HuH-7 (cell line): ENCODE results near the gene LCORL.
"Not testable (repeated sequence)": the region's sequence is repeated elsewhere in the genome, so short reads cannot be mapped to it uniquely, and the experiment has no call there.

Source experiments
- DNase-seq: peaks from one replicate; pipeline ENCODE4 v3.0.0; 2011; ENCODE audit warnings: low spot score

Gene LCORL

GRCh38 chr4:18021720-18022571, at the start of gene LCORL:
TSS of gene LCORL (minus strand) at chr4:18021755. CDS start at chr4:18021751, 4 bp downstream.
- peak; percentile 95 for DNase-seq

- DNase-seq: no peak
These were observed 48.3 kb upstream of the LCORL start for GRCh38 chr4:18069810-18070209.

DNA sequence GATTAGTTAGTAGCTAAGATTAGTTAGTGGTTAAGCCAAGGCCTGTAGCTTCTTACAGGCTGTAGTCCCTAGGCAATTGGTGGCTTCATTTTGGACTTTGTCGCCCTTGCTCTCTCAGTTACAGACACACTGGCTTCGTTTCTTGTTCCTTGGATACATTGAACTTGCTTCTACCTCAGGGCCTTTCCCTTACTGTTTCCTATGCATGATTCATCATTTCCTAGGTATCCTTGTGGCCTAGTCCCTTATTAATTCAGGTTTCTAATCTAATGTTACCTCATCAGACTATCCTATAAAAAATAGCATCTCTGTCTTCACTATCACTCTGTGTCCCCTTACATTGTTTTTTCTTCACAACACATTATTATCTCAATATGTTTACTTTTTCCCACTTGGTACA, 45.5 kb upstream of the LCORL start:
- DNase-seq: no peak

DNA sequence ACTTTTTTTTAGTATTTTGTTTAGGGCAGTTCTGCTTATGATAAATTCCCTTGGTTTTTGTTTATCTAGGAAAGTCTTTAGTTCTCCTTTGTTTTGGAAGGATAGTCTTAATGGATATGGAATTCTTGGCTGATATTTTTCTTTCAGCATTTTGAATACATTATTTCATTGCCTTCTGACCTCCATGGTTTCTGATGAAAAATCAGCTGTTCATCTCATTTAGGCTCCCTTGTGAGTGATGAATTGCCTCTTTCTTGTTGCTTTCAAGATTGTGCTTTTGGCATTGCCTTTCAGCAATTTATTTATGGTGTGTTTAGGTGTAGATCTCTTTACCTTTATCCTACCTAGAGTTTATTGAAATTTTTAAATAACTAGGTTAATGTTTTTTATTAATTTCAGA, 41.5 kb upstream of the LCORL start:
- no peak for DNase-seq

DNA sequence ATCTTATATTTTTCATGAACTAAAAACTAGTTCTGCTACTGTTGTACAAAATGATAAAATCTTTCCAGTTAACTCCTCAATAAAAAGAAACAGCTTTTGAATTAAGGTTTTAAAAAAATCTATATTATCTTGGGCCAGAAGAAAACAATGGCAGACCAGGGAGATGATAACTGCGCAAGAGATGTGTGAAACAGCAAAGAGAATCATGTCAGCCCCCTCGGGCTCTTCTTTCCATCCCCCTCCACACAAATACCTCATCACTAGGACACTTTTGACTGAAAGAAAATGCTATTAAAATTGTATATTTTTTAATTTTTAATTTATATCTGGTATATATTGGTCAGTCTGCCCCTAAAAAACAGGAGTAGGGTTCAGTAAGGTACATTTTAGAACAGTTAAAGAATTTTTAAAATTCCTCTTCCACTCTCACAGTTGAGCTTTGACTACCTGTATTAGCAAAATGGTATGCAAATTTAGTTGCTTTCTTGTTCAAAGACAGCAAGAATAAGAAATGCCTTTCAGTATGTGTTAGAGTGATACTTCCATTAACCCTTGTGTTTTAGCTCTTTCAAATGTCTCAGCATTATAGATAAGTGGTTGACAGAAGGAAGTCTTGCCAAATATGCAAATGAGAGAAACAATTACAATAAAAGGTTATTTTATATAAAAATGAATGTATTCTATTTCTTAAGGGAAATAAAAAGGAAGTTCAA, 36.4 kb upstream of the LCORL start:
- no peak for DNase-seq

- no peak for DNase-seq
These were observed 34.5 kb upstream of the LCORL start for GRCh38 chr4:18056030-18056429.

DNA sequence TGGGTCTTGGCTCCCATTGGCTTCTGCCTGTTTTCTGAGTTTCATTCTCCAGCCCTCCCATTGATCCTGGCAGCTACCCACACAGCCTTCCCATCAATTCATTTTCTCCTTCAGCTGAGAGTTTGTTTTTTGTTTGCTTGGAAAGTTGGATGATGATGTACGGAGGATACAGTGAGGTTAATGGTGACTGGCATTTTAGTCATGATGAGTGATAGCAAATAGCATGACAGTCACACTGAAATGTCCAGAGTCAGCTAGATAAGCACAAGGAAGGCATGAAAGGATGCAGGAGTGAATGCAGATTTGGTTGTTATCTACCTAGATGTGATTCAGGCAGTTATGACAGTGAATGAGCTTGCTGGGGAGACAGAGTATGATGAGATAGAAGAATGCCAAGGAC, 30.6 kb upstream of the LCORL start:
- no peak for DNase-seq

DNA sequence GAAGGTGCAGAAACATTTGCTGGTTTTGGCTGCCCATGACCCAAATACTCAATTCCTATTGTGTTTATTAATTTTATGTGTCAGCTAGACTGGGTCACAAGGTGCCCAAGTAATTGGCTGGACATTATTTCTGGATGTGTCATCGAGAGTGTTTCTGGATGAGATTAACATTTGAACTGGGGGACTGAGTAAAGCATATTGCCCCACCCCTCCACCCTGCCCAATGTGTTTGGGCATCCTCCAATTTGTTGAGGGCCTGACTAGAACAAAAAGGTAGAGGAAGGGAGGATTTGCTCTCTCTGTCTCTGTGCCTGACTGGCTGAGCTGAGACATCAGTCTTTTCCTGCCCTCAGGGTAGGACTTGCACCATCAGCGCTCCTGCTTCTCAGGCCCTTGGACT, 29.7 kb upstream of the LCORL start:
- no peak for DNase-seq

GRCh38 chr4:18050448-18050847, 28.9 kb upstream of the LCORL start:
- DNase-seq: no peak

DNA sequence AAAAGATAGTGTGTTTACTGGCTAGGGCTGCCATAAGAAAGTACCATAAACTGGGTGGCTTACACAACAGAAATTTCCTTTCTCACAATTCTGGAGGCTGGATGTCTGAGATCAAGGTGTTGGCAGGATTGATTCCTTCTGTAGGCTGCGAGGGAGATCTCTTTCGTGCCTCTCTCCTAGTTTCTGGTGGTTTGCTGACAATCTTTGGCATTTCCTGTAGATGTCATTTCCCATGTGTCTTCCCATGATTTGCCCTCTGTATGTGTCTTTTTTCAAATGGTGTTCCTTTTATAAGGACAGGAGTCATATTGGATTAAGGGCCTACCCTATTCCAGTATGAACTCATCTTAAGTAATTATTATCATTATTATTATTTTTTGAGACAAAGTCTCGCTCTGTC, 27.9 kb upstream of the LCORL start:
- DNase-seq: no peak

- no peak for DNase-seq
These were observed 21.2 kb upstream of the LCORL start for GRCh38 chr4:18042754-18043153.

GRCh38 chr4:18042012-18042411, 20.5 kb upstream of the LCORL start:
- no peak for DNase-seq

GRCh38 chr4:18041114-18041513, 19.6 kb upstream of the LCORL start:
- no peak for DNase-seq

DNA sequence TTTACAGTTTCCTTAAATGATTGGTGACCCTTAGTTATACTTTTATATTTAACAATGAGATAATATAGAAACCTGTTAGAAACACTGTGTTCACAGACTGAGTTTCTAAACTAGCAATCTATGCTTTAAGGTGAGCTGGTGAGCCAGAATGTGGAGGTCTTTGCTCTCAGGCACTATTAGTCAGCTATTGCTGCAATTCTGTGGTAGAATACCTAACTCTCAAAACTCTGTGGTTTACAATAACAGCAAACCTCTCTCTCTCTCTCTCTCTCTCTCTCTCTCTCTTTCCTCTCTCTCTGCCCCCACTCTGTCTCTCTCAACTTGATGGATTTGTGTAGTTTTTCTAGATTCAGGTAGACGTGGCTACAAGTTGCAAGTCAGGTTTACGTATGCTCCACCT, 17.6 kb upstream of the LCORL start:
- no peak for DNase-seq

DNA sequence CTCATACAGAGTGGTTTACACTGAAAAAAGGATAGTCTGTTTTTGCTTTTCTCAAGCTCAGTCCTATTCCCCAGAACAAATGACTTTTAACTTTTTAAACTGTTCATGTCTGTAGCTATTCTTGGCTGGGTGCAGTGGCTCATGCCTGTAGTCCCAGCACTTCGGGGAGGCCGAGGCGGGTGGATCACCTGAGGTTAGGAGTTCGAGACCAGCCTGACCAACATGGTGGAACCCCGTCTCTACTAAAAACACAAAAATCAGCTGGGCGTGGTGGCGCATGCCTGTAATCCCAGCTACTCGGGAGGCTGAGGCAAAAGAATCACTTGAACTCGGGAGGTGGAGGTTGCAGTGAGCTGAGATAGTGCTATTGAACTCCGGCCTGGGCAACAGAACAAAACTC, 14.8 kb upstream of the LCORL start:
- DNase-seq: not testable (repeated sequence)

DNA sequence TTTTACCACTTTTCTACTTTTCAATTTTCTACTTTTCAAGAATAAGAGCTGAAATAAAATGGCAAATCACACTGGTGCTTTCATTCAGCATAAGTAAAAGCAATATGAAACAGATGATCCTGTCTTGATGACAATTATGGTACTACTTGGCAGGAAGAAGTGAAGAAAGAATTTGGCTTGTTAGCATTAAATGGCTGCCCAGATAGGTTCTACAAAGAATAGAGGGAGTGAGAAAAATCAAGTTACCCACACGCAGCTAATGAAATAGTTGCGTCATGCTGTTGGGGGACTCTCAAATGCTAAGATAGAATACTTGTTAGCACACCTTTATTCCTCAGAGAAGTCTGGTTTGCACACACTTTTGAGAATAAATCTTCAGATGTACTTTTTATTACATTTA, 12.5 kb upstream of the LCORL start:
- DNase-seq: no peak

- no peak for DNase-seq
These were observed 11.8 kb upstream of the LCORL start for GRCh38 chr4:18033111-18034085.

- DNase-seq: no peak
These were observed 3.7 kb upstream of the LCORL start for GRCh38 chr4:18025288-18025687.

DNA sequence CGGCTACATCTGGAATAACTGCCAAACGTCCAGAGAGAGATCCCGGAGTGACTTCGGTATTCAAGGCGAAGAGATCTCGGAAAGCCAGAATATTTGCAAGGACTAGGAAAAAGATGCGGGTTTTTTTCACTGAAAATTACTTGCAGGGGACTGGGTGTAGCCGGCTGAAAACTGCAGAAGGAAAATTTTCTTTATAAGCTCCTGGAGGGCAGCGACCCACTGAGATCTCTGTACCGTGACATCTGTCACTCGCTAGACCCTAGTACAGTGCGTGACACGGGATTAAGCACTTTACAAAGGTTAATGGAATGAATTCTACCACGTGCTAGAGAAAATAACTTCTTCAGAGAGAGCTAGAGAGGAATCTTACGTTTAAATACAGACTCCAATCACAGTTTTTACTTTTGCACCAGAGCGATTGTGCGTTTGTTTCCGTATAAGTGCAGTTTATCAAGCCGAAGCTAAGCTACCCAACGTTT, 1.1 kb upstream of the LCORL start:
- DNase-seq: no peak

DNA sequence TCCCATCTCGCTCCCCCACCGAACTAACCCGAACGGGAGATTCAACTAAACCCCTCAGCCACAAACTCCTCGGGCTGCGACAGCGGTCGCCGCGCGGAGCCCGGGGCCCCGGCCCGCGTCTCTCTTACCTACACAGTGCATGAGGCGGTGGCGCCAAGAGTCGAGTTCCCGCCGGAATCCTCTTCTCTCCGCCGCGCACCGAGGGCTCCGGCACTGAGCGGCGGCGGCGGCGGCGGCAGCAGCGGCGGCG, 160 bp downstream of the LCORL start:
- peak; percentile 52 for DNase-seq

- DNase-seq: peak; percentile 60
These were observed 685 bp downstream of the LCORL start for GRCh38 chr4:18020671-18021469.
